ENCODE measurements around the gene OLIG3. TPM values are rescaled to one million over a fixed set of nuclear protein-coding genes. Genes with fewer than 3 reads are reported as not detected.
A peak's percentile ranks its signal among the peaks of the same experiment; 100 is the strongest.

Gene OLIG3
- total RNA-seq, 5 donors from 2014 or later (not counting 1 experiment from before 2014, with no cell fraction given), result not detected

DNA sequence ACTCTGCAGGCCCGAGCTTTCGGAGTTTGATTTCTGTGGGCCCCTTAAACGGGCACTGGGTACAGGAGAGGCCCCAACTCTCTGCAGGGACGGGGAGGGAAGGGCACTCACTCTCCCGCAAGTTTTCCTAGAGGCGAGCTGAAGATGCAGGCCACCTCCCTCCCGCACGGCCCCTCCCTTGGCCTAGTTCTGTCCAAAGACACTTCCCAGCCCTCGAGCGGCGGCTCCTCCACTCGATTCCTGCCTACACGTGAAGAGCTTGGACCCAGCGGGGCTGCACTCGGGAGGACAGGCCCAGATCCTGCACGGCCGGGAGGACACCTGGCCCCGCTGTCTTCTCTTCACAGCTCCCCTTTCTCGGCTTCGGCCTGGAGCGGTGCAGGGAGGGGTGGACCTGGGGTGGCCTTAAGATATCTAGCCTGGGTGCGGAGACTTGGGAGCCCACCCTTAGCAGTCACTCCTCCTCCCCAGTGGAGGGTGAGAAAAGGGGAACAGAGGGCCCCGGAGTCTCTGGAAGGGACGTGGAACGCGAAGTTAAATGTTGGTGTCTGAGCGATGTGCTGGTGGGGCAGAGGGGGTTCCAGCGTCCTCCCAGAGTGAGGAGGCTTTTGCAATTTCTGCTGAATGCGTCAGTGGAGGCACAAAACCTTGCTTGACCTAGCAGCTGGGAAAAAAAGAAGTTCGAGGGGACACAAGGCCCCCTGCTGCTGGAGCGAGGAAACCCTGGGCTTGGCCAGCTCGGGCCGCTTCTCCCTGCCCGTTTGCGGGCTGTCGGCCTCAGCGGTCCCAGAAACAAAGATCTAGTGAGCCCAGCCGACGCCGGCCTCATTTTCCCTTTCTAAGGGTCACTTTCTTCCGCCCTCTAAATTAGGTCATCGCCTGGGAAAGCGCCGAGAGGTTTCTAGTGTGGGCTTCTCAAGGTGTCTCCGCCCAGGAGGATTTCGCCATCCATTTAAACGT lies 4.9 kb downstream of the OLIG3 start:
- Mint-ChIP-seq H3K4me1 (peaks cover 36 to 48% (median 47%) of the 10 kb centered on the region in 3 donors), H3K9me3 (no peaks in the 10 kb centered on the region), H3K36me3 (peaks cover 2% of the 10 kb centered on the region), H3K4me3 (peak overlapping the region; percentile 13 to 70 (median 25)), H3K27ac (peak overlapping the region in 1 of 2 donors; percentile 39), H3K27me3 (peaks cover 80 to 86% of the 10 kb centered on the region in 2 donors)
- Histone ChIP-seq H3K27ac (ENCODE audit: low read length) (no peak overlapping the region), H3K36me3 (ENCODE audit: control insufficient read depth in 2 of 2, extremely low read depth in 1 of 2, insufficient read depth in 1 of 2, low read length in 1 of 2) (no peaks in the 10 kb centered on the region), H3K27me3 (replicated peaks in 1 of 2; ENCODE audit: control insufficient read depth in 2 of 2, extremely low read depth in 1 of 2, insufficient read depth in 2 of 2, low read length in 1 of 2) (peaks cover 54 to 66% of the 10 kb centered on the region in 2 experiments), H3K4me3 (ENCODE audit: control insufficient read depth in 1 of 2, extremely low read depth in 1 of 2, low read length in 1 of 2) (peak overlapping the region in 1 of 2 donors; percentile 75), H3K9me3 (no peaks in the 10 kb centered on the region), H3K4me1 (ENCODE audit: control insufficient read depth in 1 of 2, extremely low read depth in 1 of 2, insufficient read depth in 2 of 2, low read length in 2 of 2) (peaks cover 26 to 46% of the 10 kb centered on the region in 2 experiments)
- ChIA-PET CTCF (no interaction called here), POLR2A (interaction anchor here in 1 of 2 donors (0.5 kb wide), 1 partner anchor 515 kb away, joined by 3 read pairs; no protein-coding TSS in a partner anchor)
- no peak for DNase-seq
- peak in 2 of 4 experiments; percentile 13 to 25 for ATAC-seq (replicated peaks in 1 of 4)
- WGBS (ENCODE audit: insufficient coverage), result 16% methylated on average over 34 of the region's 47 CpGs

DNA sequence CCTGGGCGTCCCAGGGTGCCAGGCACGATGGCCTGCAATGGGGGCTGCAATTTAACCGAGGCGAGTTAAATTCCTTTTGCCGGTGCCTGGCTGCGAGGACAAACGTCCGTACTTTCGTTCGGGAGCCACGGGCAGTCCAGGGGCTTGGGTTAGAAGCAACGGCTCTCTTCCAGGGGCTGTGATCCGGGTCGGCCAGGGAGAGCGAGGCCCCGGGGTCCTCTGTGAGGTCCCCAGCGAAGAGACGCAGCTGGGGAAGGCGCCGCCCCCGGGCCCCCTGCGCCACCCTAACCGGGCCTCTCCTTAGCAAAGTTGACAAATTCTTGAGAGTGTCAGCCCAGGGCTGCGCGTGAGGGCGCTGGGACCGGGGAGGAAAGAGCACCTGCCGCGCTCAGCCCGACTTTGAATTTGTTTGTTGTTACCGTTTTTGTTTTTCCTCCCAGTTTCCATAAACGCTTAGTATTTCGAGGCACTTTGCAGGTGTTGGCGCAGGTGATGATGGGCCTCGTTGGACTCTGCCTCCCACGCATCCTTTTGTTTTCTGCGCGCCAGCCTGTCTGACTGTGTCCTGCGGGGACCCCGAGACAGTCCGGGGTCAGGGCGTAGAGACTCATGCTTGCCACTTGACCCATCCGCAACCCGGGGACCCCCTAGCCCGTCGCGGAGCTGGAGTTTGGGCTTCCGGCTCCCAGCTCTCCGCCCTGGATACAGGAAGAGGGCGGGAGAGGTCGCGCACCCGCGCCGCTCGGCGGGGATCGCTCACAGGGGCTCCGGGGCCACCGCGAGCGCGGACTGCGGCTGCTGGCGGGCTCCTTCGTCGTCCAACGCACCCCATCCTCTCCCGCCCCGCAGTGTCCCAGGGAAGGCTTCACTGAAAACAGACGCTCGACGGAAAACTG lies 5.8 kb downstream of the OLIG3 start:
- Mint-ChIP-seq H3K27me3 (peaks cover 76 to 86% of the 10 kb centered on the region in 2 donors), H3K27ac (peak overlapping the region in 1 of 2 donors; percentile 61), H3K36me3 (peaks cover 2% of the 10 kb centered on the region), H3K4me1 (peaks cover 29 to 40% (median 39%) of the 10 kb centered on the region in 3 donors), H3K9me3 (no peaks in the 10 kb centered on the region), H3K4me3 (peak overlapping the region; percentile 17 to 70 (median 41))
- DNase-seq (peak in 3 of 35 experiments; percentile 25 to 42 (median 26)), ATAC-seq (replicated peaks in 1 of 4) (peak; percentile 59 to 77 (median 68))
- Histone ChIP-seq H3K4me1 (ENCODE audit: control insufficient read depth in 1 of 2, extremely low read depth in 1 of 2, insufficient read depth in 2 of 2, low read length in 2 of 2) (peaks cover 17 to 37% of the 10 kb centered on the region in 2 experiments), H3K4me3 (ENCODE audit: control insufficient read depth in 1 of 2, extremely low read depth in 1 of 2, low read length in 1 of 2) (peak overlapping the region; percentile 13 to 75), H3K9me3 (no peaks in the 10 kb centered on the region), H3K27me3 (replicated peaks in 1 of 2; ENCODE audit: control insufficient read depth in 2 of 2, extremely low read depth in 1 of 2, insufficient read depth in 2 of 2, low read length in 1 of 2) (peaks cover 51 to 57% of the 10 kb centered on the region in 2 experiments), H3K36me3 (ENCODE audit: control insufficient read depth in 2 of 2, extremely low read depth in 1 of 2, insufficient read depth in 1 of 2, low read length in 1 of 2) (no peaks in the 10 kb centered on the region), H3K27ac (ENCODE audit: low read length) (no peak overlapping the region)
- POLR2A ChIA-PET, result interaction anchor here in 1 of 2 donors (0.5 kb wide), 1 partner anchor 514 kb away, joined by 3 read pairs; no protein-coding TSS in a partner anchor
- 5% methylated on average over 73 of the region's 73 CpGs for WGBS (ENCODE audit: insufficient coverage)
- CTCF ChIA-PET, result no interaction called here

- Mint-ChIP-seq H3K27me3 (peaks cover 72 to 82% of the 10 kb centered on the region in 2 donors), H3K9me3 (no peaks in the 10 kb centered on the region), H3K4me3 (peak overlapping the region in 1 of 3 donors; percentile 70), H3K27ac (no peak overlapping the region), H3K36me3 (peaks cover 2% of the 10 kb centered on the region), H3K4me1 (peaks cover 27 to 35% (median 35%) of the 10 kb centered on the region in 3 donors)
- peaks cover 13 to 31% of the 10 kb centered on the region in 2 experiments for H3K4me1 ChIP-seq (ENCODE audit: control insufficient read depth in 1 of 2, extremely low read depth in 1 of 2, insufficient read depth in 2 of 2, low read length in 2 of 2)
- H3K9me3 ChIP-seq, result no peaks in the 10 kb centered on the region
- peak in 2 of 4 experiments; percentile 20 to 32 for ATAC-seq (replicated peaks in 1 of 4)
- DNase-seq, result no peak
- peaks cover 51% of the 10 kb centered on the region in 2 experiments for H3K27me3 ChIP-seq (replicated peaks in 1 of 2; ENCODE audit: control insufficient read depth in 2 of 2, extremely low read depth in 1 of 2, insufficient read depth in 2 of 2, low read length in 1 of 2)
- peak overlapping the region in 1 of 2 donors; percentile 5 for H3K4me3 ChIP-seq (ENCODE audit: control insufficient read depth in 1 of 2, extremely low read depth in 1 of 2, low read length in 1 of 2)
- H3K27ac ChIP-seq (ENCODE audit: low read length), result no peak overlapping the region
- POLR2A ChIA-PET, result no interaction called here
- H3K36me3 ChIP-seq (ENCODE audit: control insufficient read depth in 2 of 2, extremely low read depth in 1 of 2, insufficient read depth in 1 of 2, low read length in 1 of 2), result no peaks in the 10 kb centered on the region
- CTCF ChIA-PET, result no interaction called here
- 21% methylated on average over 10 of the region's 11 CpGs for whole genome bisulfite sequencing (ENCODE audit: insufficient coverage)
These were observed 6.4 kb downstream of the OLIG3 start for GRCh38 chr6:137487869-137488149.

- Mint-ChIP-seq H3K4me1 (peaks cover 22 to 30% (median 30%) of the 10 kb centered on the region in 3 donors), H3K36me3 (peaks cover 2% of the 10 kb centered on the region), H3K4me3 (peak overlapping the region in 1 of 3 donors; percentile 70), H3K27ac (no peak overlapping the region), H3K27me3 (peaks cover 68 to 77% of the 10 kb centered on the region in 2 donors), H3K9me3 (no peaks in the 10 kb centered on the region)
- POLR2A ChIA-PET, result interaction anchor here (0.6 kb wide), 2 partner anchors 8 to 103 kb away, joined by 11 to 12 read pairs; no protein-coding TSS in a partner anchor
- 15% methylated on average over 11 of the region's 22 CpGs for WGBS (ENCODE audit: insufficient coverage)
- Histone ChIP-seq H3K4me1 (ENCODE audit: control insufficient read depth in 1 of 2, extremely low read depth in 1 of 2, insufficient read depth in 2 of 2, low read length in 2 of 2) (peaks cover 11 to 27% of the 10 kb centered on the region in 2 experiments), H3K27me3 (replicated peaks in 1 of 2; ENCODE audit: control insufficient read depth in 2 of 2, extremely low read depth in 1 of 2, insufficient read depth in 2 of 2, low read length in 1 of 2) (peaks cover 46% of the 10 kb centered on the region in 2 experiments), H3K36me3 (ENCODE audit: control insufficient read depth in 2 of 2, extremely low read depth in 1 of 2, insufficient read depth in 1 of 2, low read length in 1 of 2) (no peaks in the 10 kb centered on the region), H3K9me3 (no peaks in the 10 kb centered on the region), H3K4me3 (ENCODE audit: control insufficient read depth in 1 of 2, extremely low read depth in 1 of 2, low read length in 1 of 2) (peak overlapping the region in 1 of 2 donors; percentile 5), H3K27ac (ENCODE audit: low read length) (no peak overlapping the region)
- DNase-seq, result no peak
- CTCF ChIA-PET, result no interaction called here
- no peak for ATAC-seq (replicated peaks in 1 of 4)
These were observed 6.9 kb downstream of the OLIG3 start for GRCh38 chr6:137487181-137487868.

DNA sequence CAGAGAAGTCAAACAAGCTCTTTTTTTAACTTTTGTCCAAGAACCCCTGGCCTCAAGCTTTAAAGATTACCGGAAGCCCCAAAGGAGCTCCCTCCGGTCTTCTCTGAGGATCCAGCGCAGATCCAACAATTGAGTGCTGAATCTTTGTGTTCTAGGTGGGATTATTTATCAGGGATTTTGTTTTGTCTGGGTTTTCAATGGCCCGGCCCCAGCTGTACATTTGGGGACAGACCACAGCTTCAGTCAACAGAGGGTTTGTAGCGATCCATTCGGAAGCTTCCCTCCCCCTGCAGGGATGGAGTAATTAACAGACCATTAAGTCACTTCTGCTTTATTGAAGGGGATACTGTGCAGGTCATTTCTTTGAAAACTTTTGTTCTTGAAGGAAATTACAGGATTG lies 7.8 kb downstream of the OLIG3 start:
- WGBS (ENCODE audit: insufficient coverage), result 0% methylated on average over 3 of the region's 6 CpGs
- ChIA-PET CTCF (no interaction called here), POLR2A (no interaction called here)
- Histone ChIP-seq H3K4me1 (ENCODE audit: control insufficient read depth in 1 of 2, extremely low read depth in 1 of 2, insufficient read depth in 2 of 2, low read length in 2 of 2) (peaks cover 11 to 27% of the 10 kb centered on the region in 2 experiments), H3K36me3 (ENCODE audit: control insufficient read depth in 2 of 2, extremely low read depth in 1 of 2, insufficient read depth in 1 of 2, low read length in 1 of 2) (no peaks in the 10 kb centered on the region), H3K27ac (ENCODE audit: low read length) (no peak overlapping the region), H3K4me3 (ENCODE audit: control insufficient read depth in 1 of 2, extremely low read depth in 1 of 2, low read length in 1 of 2) (no peak overlapping the region), H3K27me3 (replicated peaks in 1 of 2; ENCODE audit: control insufficient read depth in 2 of 2, extremely low read depth in 1 of 2, insufficient read depth in 2 of 2, low read length in 1 of 2) (peaks cover 40 to 43% of the 10 kb centered on the region in 2 experiments), H3K9me3 (no peaks in the 10 kb centered on the region)
- ATAC-seq (replicated peaks in 1 of 4) (no peak), DNase-seq (no peak)
- Mint-ChIP-seq H3K9me3 (no peaks in the 10 kb centered on the region), H3K36me3 (peaks cover 2% of the 10 kb centered on the region), H3K4me3 (no peak overlapping the region), H3K4me1 (peaks cover 14 to 27% (median 26%) of the 10 kb centered on the region in 3 donors), H3K27me3 (peaks cover 65 to 73% of the 10 kb centered on the region in 2 donors), H3K27ac (no peak overlapping the region)

All from T-cell (primary cell).